ENCODE results near the gene VAC14.
"Not testable (repeated sequence)": the region's sequence is repeated elsewhere in the genome, so short reads cannot be mapped to it uniquely, and the experiment has no call there.

VAC14 gene

DNA sequence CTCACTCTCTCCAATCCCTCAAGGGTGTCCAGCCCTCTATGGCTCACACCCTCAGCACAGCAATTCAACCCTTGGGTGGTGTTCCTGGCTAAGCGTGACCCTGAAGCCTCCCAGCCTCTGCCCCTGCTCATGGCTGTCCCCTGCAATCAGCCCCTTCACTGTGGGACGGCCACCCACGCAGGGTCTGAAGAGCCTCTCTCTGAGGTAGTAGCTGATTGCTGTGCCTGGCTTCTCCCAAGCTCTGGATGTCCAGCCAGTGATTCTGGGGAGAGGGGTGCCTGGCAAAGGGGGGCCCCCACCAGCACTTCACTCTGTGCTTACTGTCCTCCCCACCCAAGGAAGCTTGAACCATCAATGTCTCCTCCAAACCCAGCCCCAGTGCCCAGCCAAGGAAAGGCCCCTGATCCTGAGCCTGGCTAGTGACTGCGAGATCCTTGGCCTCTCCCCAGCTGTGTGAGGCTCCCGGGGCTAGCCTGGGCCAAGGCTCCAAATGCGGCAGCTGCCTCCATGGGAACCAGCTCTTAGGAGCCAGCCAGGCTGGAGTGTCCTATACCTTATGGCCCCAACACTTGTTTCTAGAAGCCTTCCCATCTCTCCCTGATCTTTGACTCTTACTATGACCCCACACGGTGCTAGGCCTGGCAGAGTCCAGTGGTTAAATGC lies 125.0 kb downstream of the VAC14 start:
- Histone ChIP-seq H3K9me3 (ENCODE audit: low read length) (no peaks in the 10 kb centered on the region), H3F3A (ENCODE audit: insufficient read depth, low read length) (no peaks in the 10 kb centered on the region), H3K4me2 (ENCODE audit: low read length) (no peak overlapping the region), H3K27me3 (ENCODE audit: insufficient read depth, low read length) (no peaks in the 10 kb centered on the region), H3K4me3 (ENCODE audit: low read depth, low read length, poor library complexity, severe bottlenecking) (no peak overlapping the region), H3K4me1 (ENCODE audit: insufficient read depth, low read length, severe bottlenecking) (peaks cover 5% of the 10 kb centered on the region), H3K36me3 (ENCODE audit: insufficient read depth, low read length) (no peaks in the 10 kb centered on the region), H2AFZ (ENCODE audit: low read length) (no peak overlapping the region), H3K27ac (ENCODE audit: low read depth, low read length, poor library complexity, severe bottlenecking) (no peak overlapping the region), H4K20me1 (ENCODE audit: insufficient read depth, low read length) (no peaks in the 10 kb centered on the region), H3K9me2 (ENCODE audit: low read depth, low read length) (no peaks in the 10 kb centered on the region), H3K79me2 (ENCODE audit: insufficient read depth, low read length) (no peaks in the 10 kb centered on the region), H3K9ac (ENCODE audit: low read length) (no peak overlapping the region)
- TF ChIP-seq, protein P1, sequence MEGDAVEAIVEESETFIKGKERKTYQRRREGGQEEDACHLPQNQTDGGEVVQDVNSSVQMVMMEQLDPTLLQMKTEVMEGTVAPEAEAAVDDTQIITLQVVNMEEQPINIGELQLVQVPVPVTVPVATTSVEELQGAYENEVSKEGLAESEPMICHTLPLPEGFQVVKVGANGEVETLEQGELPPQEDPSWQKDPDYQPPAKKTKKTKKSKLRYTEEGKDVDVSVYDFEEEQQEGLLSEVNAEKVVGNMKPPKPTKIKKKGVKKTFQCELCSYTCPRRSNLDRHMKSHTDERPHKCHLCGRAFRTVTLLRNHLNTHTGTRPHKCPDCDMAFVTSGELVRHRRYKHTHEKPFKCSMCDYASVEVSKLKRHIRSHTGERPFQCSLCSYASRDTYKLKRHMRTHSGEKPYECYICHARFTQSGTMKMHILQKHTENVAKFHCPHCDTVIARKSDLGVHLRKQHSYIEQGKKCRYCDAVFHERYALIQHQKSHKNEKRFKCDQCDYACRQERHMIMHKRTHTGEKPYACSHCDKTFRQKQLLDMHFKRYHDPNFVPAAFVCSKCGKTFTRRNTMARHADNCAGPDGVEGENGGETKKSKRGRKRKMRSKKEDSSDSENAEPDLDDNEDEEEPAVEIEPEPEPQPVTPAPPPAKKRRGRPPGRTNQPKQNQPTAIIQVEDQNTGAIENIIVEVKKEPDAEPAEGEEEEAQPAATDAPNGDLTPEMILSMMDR (IDR thresholded peaks at IDR 0.05; ENCODE audit: low read length): no peak
- no peak for TF ChIP-seq EZH2 (IDR thresholded peaks at IDR 0.05; ENCODE audit: borderline replicate concordance, low read length)

DNA sequence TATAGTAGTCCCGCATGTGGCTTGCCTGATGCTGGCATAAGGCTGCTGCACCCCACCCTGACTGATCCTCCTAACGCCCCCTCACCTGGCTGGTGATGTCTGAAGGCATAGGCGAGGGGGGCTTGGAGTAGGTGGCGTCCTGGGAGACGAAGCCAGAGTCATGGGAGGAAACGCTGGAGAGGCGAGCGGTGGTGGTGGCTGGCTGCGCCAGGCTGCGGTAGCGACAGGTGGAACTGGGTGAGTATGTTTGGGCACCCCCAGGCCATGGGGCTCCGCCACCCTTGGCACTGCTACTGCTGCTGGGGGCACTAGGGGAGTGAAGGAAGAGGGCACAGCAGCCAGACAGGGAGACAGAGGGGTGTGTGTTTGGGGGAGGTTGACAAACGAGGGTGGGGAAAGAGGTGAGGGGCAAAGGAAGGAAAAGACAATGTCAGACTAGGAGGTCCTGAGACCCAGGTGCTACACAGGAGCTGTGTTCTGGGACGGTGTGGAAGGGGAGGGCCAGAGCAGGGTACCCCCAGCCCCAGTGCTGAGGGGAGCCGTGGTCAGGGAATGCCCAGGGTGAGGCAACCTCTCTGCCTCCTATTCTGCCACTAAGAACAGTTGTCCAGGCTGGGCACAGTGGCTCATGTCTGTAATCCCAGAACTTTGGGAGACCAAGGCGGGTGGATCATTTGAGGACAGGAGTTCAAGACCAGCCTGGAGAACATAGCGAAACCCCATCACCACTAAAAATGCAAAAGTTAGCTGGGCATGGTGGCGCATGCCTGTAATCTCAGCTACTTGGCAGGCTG lies 126.5 kb downstream of the VAC14 start:
- Histone ChIP-seq H3K27me3 (ENCODE audit: insufficient read depth, low read length) (no peaks in the 10 kb centered on the region), H4K20me1 (ENCODE audit: insufficient read depth, low read length) (no peaks in the 10 kb centered on the region), H2AFZ (ENCODE audit: low read length) (no peak overlapping the region), H3K36me3 (ENCODE audit: insufficient read depth, low read length) (no peaks in the 10 kb centered on the region), H3K4me3 (ENCODE audit: low read depth, low read length, poor library complexity, severe bottlenecking) (no peak overlapping the region), H3F3A (ENCODE audit: insufficient read depth, low read length) (no peaks in the 10 kb centered on the region), H3K79me2 (ENCODE audit: insufficient read depth, low read length) (no peaks in the 10 kb centered on the region), H3K27ac (ENCODE audit: low read depth, low read length, poor library complexity, severe bottlenecking) (no peak overlapping the region), H3K9me2 (ENCODE audit: low read depth, low read length) (no peaks in the 10 kb centered on the region), H3K4me1 (ENCODE audit: insufficient read depth, low read length, severe bottlenecking) (no peaks in the 10 kb centered on the region), H3K4me2 (ENCODE audit: low read length) (no peak overlapping the region), H3K9me3 (ENCODE audit: low read length) (no peaks in the 10 kb centered on the region), H3K9ac (ENCODE audit: low read length) (no peak overlapping the region)
- TF ChIP-seq EZH2 (IDR thresholded peaks at IDR 0.05; ENCODE audit: borderline replicate concordance, low read length): no peak
- TF ChIP-seq, protein P1 (IDR thresholded peaks at IDR 0.05; ENCODE audit: low read length): no peak

DNA sequence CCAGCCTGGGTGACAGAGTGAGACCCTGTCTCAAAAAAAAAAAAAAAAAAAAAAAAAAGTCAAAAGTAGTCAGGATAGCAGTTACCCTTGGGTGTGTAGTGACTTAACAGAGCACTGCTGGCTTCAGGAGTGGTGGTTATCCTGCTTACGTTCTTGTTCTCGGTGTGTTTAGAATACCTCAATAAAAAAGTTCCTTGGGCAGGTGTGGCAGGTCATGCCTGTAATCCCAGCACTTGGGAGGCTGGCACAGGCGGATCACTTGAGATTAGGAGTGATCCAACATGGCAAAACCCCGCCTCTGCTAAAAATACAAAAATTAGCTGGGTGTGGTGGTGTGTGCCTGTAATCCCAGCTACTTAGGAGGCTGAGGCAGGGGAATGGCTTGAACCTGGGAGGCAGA lies 130.0 kb downstream of the VAC14 start:
- H3K36me3 ChIP-seq (ENCODE audit: insufficient read depth, low read length); H2AFZ ChIP-seq (ENCODE audit: low read length): not testable (repeated sequence)

More for the DNA sequence above, 130.0 kb downstream of the VAC14 start:
- H3K4me3 ChIP-seq (ENCODE audit: low read depth, low read length, poor library complexity, severe bottlenecking); H3K27ac ChIP-seq (ENCODE audit: low read depth, low read length, poor library complexity, severe bottlenecking); H3K4me1 ChIP-seq (ENCODE audit: insufficient read depth, low read length, severe bottlenecking); H3K27me3 ChIP-seq (ENCODE audit: insufficient read depth, low read length); H3K9me2 ChIP-seq (ENCODE audit: low read depth, low read length); H3K79me2 ChIP-seq (ENCODE audit: insufficient read depth, low read length); H3K9me3 ChIP-seq (ENCODE audit: low read length); H3K4me2 ChIP-seq (ENCODE audit: low read length); H4K20me1 ChIP-seq (ENCODE audit: insufficient read depth, low read length); H3F3A ChIP-seq (ENCODE audit: insufficient read depth, low read length); H3K9ac ChIP-seq (ENCODE audit: low read length): not testable (repeated sequence)

Data from OCI-LY1 (cell line).